HepG2 (cell line): ENCODE data around the gene TTLL4. TPM values are rescaled to one million over a fixed set of nuclear protein-coding genes. Genes with fewer than 3 reads are reported as not detected.

Source experiments
- ATAC-seq: fragments of 200-7000 bp; cut with Tn5 transposase; 3 replicates; pipeline ENCODE4 v1.9.1; 2020; ENCODE audit warnings: mild to moderate bottlenecking, moderate library complexity
- BruUV-seq: library from RNA; stranded (reverse); fragments of 400-500 nt; replicated peaks from 2 replicates; lab custom pipeline; 2021; lab: Mats Ljungman, UMichigan
- CTCF ChIA-PET: fragments of 300-600 bp; formaldehyde crosslinking; extraction: SDS; loops from one replicate; lab custom pipeline; 2021; ENCODE audit warnings: low total read pairs, inconsistent platforms, low intra/inter-chr PET ratio; lab: Yijun Ruan, JAX
- POLR2A ChIA-PET: fragments of 350-600 bp; sonication (Branson Sonifier 250); formaldehyde crosslinking; loops from one replicate; lab custom pipeline; 2020; ENCODE audit warnings: antibody characterized with exemption, inconsistent platforms; lab: Yijun Ruan, JAX
- DNase-seq: peaks from one replicate; pipeline ENCODE4 v3.0.0-alpha.2; 2015; ENCODE audit warnings: low spot score
- FAIRE-seq: peaks from 3 replicates; lab custom pipeline; 2011; peaks lifted over from hg19 to GRCh38; lab: Jason Lieb, UNC
- H2AFZ ChIP-seq: one replicate; pipeline ENCODE4 v1.6.1; 2011; ENCODE audit warnings: low read length, inconsistent platforms
- H3K27ac ChIP-seq: fragments of 300-600 bp; 3 replicates; pipeline ENCODE4 v1.8.0; 2011; ENCODE audit warnings: mixed run types, mild to moderate bottlenecking, mixed read lengths, low read length, inconsistent platforms; ENCODE audit not compliant: insufficient read depth; ENCODE audit errors: extremely low read length
- H3K27me3 ChIP-seq, 2 experiments: fragments of 200-600 bp in 1 of 2; 2 replicates in 1 of 2; 3 replicates in 1 of 2; pipeline versions ENCODE4 v1.6.0 to v1.8.0; 2011; ENCODE audit warnings: low read length in 2 of 2, mild to moderate bottlenecking in 2 of 2, moderate library complexity in 2 of 2, inconsistent platforms in 1 of 2; ENCODE audit not compliant: insufficient read depth in 2 of 2, control insufficient read depth in 1 of 2
- H3K36me3 ChIP-seq, 2 experiments: fragments of 200-600 bp in 1 of 2; replicated peaks in 1 of 2; 2 replicates in 1 of 2; 3 replicates in 1 of 2; pipeline versions ENCODE4 v1.5.1 to v1.8.0; 2011; ENCODE audit warnings: low read length in 2 of 2, inconsistent platforms in 1 of 2; ENCODE audit not compliant: insufficient read depth in 2 of 2, control insufficient read depth in 1 of 2
- H3K4me1 ChIP-seq: 2 replicates; pipeline ENCODE4 v1.5.1; 2012; ENCODE audit warnings: low read length, inconsistent platforms; ENCODE audit not compliant: insufficient read depth
- H3K4me2 ChIP-seq: 2 replicates; pipeline ENCODE4 v1.6.0; 2011; ENCODE audit warnings: low read depth, low read length, inconsistent platforms
- H3K4me3 ChIP-seq, 3 experiments: fragments of 200-600 bp in 1 of 3; sonication (generic), shearing (Covaris generic) in 1 of 3; replicated peaks in 1 of 3; 2 replicates each; pipeline ENCODE4 v1.5.1; 2011 to 2016; ENCODE audit warnings: low read length in 3 of 3, inconsistent platforms in 2 of 3, low read depth in 2 of 3, mild to moderate bottlenecking in 2 of 3, control low read depth in 1 of 3, mixed read lengths in 1 of 3; ENCODE audit not compliant: insufficient read depth in 1 of 3
- H3K79me2 ChIP-seq: one replicate; pipeline ENCODE4 v1.6.1; 2011; ENCODE audit warnings: low read length, inconsistent platforms; ENCODE audit not compliant: insufficient read depth
- H3K9ac ChIP-seq: 2 replicates; pipeline ENCODE4 v1.6.0; 2011; ENCODE audit warnings: mild to moderate bottlenecking, low read depth, low read length, inconsistent platforms; ENCODE audit not compliant: insufficient read depth
- H3K9me3 ChIP-seq: 2 replicates; pipeline ENCODE4 v1.5.1; 2012; ENCODE audit warnings: mild to moderate bottlenecking, low read length
- H4K20me1 ChIP-seq: 2 replicates; pipeline ENCODE4 v1.6.0; 2011; ENCODE audit warnings: inconsistent platforms, mild to moderate bottlenecking, low read length, moderate library complexity; ENCODE audit not compliant: insufficient read depth
- FOXA3 ChIP-seq: IDR thresholded peaks from 2 replicates; pipeline ENCODE4 v1.6.1; 2016; ENCODE audit warnings: missing genetic modification reagents, missing compliant biosample characterization
- KDM3A ChIP-seq: IDR thresholded peaks from 2 replicates; pipeline ENCODE4 v1.6.1; 2018; ENCODE audit warnings: low read depth, missing compliant biosample characterization
- KDM5B ChIP-seq: sonication (generic); formaldehyde crosslinking; IDR thresholded peaks from 2 replicates; pipeline ENCODE4 v1.4.0; 2020; ENCODE audit warnings: missing genetic modification reagents, mild to moderate bottlenecking, borderline replicate concordance
- MLLT10 ChIP-seq: sonication (generic); formaldehyde crosslinking; IDR thresholded peaks from 2 replicates; pipeline ENCODE4 v1.4.0; 2020; ENCODE audit warnings: missing genetic modification reagents
- RARG ChIP-seq: sonication (generic); formaldehyde crosslinking; IDR thresholded peaks from 2 replicates; pipeline ENCODE4 v1.4.0; 2020; ENCODE audit warnings: low read depth, mild to moderate bottlenecking, missing genetic modification reagents
- SP1 ChIP-seq, 2 experiments: fragments of 450-650 bp in 1 of 2; sonication (generic) in 1 of 2; formaldehyde crosslinking in 1 of 2; IDR thresholded peaks; 2 replicates each; pipeline versions ENCODE4 v1.4.0 to v1.6.1; 2016 to 2020; ENCODE audit warnings: missing genetic modification reagents in 1 of 2
- ZBTB1 ChIP-seq: sonication (generic); formaldehyde crosslinking; IDR thresholded peaks from 2 replicates; pipeline ENCODE4 v1.4.0; 2020; ENCODE audit warnings: missing genetic modification reagents, borderline replicate concordance
- ZNF143 ChIP-seq: sonication (generic); formaldehyde crosslinking; IDR thresholded peaks from 2 replicates; pipeline ENCODE4 v1.4.0; 2020; ENCODE audit warnings: missing genetic modification reagents
- ZNF367 ChIP-seq: sonication (generic); formaldehyde crosslinking; IDR thresholded peaks from 2 replicates; pipeline ENCODE4 v1.4.0; 2020; ENCODE audit warnings: missing genetic modification reagents, borderline replicate concordance
- ZNF709 ChIP-seq: sonication (generic); formaldehyde crosslinking; IDR thresholded peaks from 2 replicates; pipeline ENCODE4 v1.5.0; 2020; ENCODE audit warnings: mild to moderate bottlenecking, missing genetic modification reagents
- ZNF782 ChIP-seq: sonication (generic); formaldehyde crosslinking; IDR thresholded peaks from 2 replicates; pipeline ENCODE4 v1.4.0; 2020; ENCODE audit warnings: missing genetic modification reagents, mild to moderate bottlenecking, borderline replicate concordance
- WGBS: methylation state at CpG from one replicate; pipeline ENCODE4 v1.1.6; 2017; ENCODE audit warnings: low lambda C conversion rate; 5-methylcytosine and 5-hydroxymethylcytosine counted together
- in situ Hi-C: cut with HindIII; loops from 2 replicates; pipeline ENCODE4 v1.10.0; 2017; ENCODE audit warnings: low pct_unique_long_range_greater_than_20kb; ENCODE audit not compliant: extremely low pct_ligation_motif_present
- intact Hi-C: fragments of 100-400 bp; cut with micrococcal nuclease; formaldehyde crosslinking; loops from one replicate; pipeline ENCODE4 v1.10.0; 2022; ENCODE audit not compliant: unreplicated experiment
- polyA plus RNA-seq, 8 experiments: library from polyadenylated mRNA; depleted of rRNA in 3 of 8; stranded (reverse) in 7 of 8; unstranded in 1 of 8; fragments of >200 nt; fragmentation: Illumina TruSeq in 4 of 8; extraction: Trizol in 4 of 8; gene quantifications; 2 replicates each; pipeline versions ENCODE4 v1.2.1 to v1.2.3, GENCODE V29; 2011 to 2016; ENCODE audit warnings: low read depth in 4 of 8, missing spikeins in 1 of 8, mixed read lengths in 1 of 8; ENCODE audit not compliant: insufficient read depth in 1 of 8
- total RNA-seq, 5 experiments: library from RNA; depleted of rRNA; stranded (reverse); fragments of >200 nt; fragmentation: Illumina TruSeq; extraction: Trizol; gene quantifications; 2 replicates each; pipeline ENCODE4 v1.2.3, GENCODE V29; 2016; ENCODE audit warnings: low read depth in 1 of 5

The TTLL4 gene
- total and polyA plus RNA-seq, 2 of the 13 experiments (the other 11 are each of a cell fraction or from before 2014, with no cell fraction given), result 77.5 to 84.6 TPM

- Histone ChIP-seq H3K36me3 (no peaks in the 10 kb centered on the region), H3K4me1 (peaks cover 32% of the 10 kb centered on the region), H3K9me3 (peaks cover 15% of the 10 kb centered on the region; the same call in 1 of the 2 replicates), H3K27ac (no peak overlapping the region), H3K79me2 (peaks cover 4% of the 10 kb centered on the region), H3K27me3 (no peaks in the 10 kb centered on the region; a peak in 1 of 5 replicates), H3K4me3 (no peak overlapping the region), H2AFZ (no peak overlapping the region), H3K4me2 (no peak overlapping the region), H3K9ac (no peak overlapping the region), H4K20me1 (no peaks in the 10 kb centered on the region)
- DNase-seq (no peak), FAIRE-seq (no peak), ATAC-seq (no peak)
- ChIA-PET POLR2A (interaction anchor here (0.6 to 1.4 kb wide), 2 partner anchors 22 to 28 kb away, joined by 3 read pairs; no protein-coding TSS in a partner anchor), CTCF (no interaction called here)
- intact Hi-C loops, result no loop called here
- 92% methylated on average over 9 of the region's 9 CpGs for WGBS
- in situ Hi-C loops, result no loop called here
- BruUV-seq, result no TSS peak
- no peak for TF ChIP-seq ZBTB1 (CRISPR knock-in tag)
- no peak for TF ChIP-seq MLLT10 (CRISPR knock-in tag)
- no peak for TF ChIP-seq ZNF143 (CRISPR knock-in tag)
- no peak for TF ChIP-seq ZNF782 (CRISPR knock-in tag)
- no peak for TF ChIP-seq KDM3A (CRISPR knock-in tag)
- TF ChIP-seq RARG (CRISPR knock-in tag), result no peak
- TF ChIP-seq FOXA3 (CRISPR knock-in tag), result no peak
- no peak for TF ChIP-seq SP1 (IDR thresholded peaks at IDR 0.05)
- no peak for TF ChIP-seq SP1 (CRISPR knock-in tag; IDR thresholded peaks at IDR 0.05)
- no peak for TF ChIP-seq ZNF709 (CRISPR knock-in tag)
- TF ChIP-seq KDM5B (CRISPR knock-in tag), result no peak
- TF ChIP-seq ZNF367 (CRISPR knock-in tag), result no peak
Measured at GRCh38 chr2:218777276-218777990, 66.8 kb downstream of the TTLL4 start.
